Astrocyte of the hippocampus (primary cell): ENCODE data around the gene DNAI7.

ENCODE experiments used
- DNase-seq: peaks from one replicate; pipeline ENCODE4 v3.0.0; 2011; ENCODE audit warnings: low read depth, low spot score

The DNAI7 gene

GRCh38 chr12:25100194-25101091 lies 94.5 kb downstream of the DNAI7 start:
- no peak for DNase-seq

GRCh38 chr12:25099010-25099409 lies 96.0 kb downstream of the DNAI7 start:
- no peak for DNase-seq

GRCh38 chr12:25089738-25090137 lies 105.2 kb downstream of the DNAI7 start:
- no peak for DNase-seq

GRCh38 chr12:25087596-25087995 lies 107.4 kb downstream of the DNAI7 start:
- no peak for DNase-seq

- DNase-seq: no peak
These were observed 110.1 kb downstream of the DNAI7 start for GRCh38 chr12:25084816-25085215.

DNA sequence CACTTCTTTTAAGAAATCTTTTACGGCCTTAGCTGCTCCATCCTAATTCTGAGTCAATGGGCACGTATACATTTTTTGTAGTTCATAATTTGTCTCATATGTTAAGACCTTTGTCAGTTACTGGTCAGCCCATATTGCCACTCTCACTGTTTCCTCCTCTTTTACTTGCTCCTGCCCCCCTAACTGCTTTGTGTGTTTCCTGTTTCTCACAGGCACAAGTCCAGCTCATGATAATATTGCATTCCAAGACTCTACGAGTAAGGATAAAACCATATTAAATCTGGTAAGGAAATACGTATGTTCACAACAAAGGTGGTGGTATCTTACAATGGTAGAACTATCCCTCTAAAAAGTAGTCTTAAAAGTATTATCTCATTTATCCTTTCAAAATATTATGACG lies 111.7 kb downstream of the DNAI7 start:
- no peak for DNase-seq

DNA sequence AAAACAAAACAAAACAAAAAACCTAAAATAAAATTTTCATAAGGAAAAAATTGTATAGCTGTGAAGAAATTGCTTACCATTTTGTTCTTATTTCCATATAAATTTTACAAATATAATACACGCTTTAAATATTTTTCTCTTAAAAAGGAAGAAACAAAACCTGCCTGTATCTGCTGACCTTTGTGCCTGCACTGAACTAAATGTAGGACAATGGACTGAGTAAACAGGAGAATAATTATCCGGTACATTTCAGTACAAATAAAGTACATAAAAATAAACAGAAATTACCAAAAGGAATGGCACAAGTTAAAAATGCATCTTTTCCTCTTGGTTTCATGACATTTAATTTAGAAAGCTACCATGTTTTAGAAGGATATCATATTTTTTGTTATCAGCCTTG lies 112.3 kb downstream of the DNAI7 start:
- no peak for DNase-seq

DNA sequence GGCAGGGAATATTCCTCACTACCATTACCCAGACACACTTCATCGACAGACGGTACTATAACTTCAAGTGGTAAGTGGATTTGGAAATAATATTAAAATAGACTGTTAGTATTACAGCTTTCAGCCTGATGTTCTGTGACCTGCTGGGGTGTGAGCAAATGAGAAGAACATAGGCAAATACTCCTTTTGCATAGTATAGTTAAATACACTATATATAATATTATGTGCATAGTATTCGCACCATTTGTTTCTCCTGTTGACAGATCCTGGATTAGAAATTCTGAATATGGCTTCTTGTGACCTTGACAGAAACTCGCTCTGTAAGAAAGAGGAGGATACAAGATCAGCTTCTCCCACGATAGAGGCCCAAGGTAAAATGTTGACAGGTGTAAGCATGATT lies 115.6 kb downstream of the DNAI7 start:
- DNase-seq: no peak

DNA sequence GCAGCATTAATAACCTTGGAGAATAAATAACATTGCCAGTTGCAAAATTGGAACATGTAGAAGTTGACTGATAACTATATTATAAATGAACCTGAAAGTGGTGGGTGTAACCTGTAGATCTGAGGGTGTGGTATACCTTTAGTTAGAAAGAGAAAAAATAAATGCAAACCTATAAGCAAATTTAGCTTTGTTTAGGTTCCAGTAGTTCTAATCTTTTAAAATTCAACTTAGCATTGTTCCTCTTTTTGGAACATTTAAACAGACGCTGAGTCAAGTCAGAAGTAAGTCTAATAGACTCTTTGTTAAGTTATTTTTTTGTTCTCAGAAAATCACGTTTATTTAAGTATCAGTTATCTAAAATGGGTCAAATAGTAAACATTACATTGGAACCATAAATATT lies 120.0 kb downstream of the DNAI7 start:
- DNase-seq: no peak

DNA sequence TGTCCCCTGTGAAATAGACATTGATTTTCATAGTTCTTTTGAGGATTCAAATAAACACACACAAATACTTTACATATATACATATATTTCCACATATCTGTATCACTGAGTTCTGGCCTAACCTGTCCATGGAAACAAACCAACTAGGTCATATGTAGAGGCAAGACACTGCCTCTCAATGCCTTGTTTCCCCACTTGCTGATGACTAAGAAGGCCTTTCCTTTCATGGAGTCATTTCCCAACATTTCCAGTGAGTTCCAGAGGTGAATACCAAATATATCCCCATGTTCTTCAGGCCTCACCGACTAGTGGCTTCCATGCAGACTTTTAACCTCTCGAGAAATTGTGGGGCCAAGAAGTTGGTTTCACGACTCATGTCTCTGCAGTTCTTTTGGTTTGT lies 120.8 kb downstream of the DNAI7 start:
- DNase-seq: no peak

GRCh38 chr12:25072906-25073650 lies 121.9 kb downstream of the DNAI7 start:
- no peak for DNase-seq

DNA sequence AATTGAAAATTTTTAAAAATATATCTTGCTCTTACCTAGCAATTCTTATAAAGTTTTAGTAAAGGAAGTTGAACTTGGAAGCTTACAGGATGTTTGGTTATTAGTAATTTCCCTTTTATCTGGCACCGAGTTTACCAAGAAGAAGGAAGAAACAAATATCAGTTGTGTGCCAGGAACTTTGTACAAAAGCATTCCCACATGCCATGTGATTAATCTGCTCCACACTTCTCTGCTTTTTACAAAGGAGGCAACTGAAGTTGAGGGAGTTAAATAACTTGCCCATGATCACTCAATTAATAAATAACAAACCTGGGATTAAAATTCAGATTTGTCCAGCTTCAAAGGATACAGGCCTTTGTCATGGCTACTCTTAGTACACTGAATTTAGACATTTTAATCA lies 123.6 kb downstream of the DNAI7 start:
- DNase-seq: peak; percentile 14

DNA sequence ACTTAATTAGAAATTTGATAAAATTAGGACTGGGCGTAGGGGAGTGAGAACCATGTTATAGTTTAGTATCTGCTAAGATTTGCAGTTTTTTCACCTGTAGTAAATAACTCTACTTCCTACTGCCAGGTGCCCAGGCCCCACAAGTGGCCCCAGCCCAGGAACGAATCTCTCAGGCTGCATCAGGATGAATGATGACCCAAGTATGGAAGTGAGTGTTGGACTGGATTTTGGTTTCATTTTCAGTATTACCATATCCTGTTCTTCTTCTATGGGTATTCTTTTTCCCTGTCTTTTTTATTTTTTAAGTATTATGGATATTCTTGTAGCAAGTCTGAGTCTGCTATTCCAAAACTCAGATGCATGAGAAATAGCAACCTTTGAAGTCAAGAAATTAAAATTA lies 125.7 kb downstream of the DNAI7 start:
- no peak for DNase-seq

DNA sequence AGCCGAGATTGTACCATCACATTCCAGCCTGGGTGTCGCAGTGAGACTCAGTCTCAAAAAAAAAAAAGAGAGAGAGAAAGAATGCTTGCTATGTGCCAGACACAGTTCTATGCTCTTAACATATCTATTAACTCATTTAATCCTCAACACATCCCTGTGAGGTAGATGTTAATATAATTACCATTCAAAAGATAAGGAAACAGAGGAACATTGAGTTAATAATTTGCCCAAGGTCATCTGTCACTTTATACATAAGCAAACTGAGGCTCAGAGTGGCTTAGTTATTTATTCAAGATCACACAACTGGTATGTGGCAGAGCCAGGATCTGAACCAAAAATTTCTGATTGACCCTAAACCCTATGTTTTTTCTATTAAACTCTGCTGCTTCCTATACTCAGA lies 129.9 kb downstream of the DNAI7 start:
- DNase-seq: no peak

DNA sequence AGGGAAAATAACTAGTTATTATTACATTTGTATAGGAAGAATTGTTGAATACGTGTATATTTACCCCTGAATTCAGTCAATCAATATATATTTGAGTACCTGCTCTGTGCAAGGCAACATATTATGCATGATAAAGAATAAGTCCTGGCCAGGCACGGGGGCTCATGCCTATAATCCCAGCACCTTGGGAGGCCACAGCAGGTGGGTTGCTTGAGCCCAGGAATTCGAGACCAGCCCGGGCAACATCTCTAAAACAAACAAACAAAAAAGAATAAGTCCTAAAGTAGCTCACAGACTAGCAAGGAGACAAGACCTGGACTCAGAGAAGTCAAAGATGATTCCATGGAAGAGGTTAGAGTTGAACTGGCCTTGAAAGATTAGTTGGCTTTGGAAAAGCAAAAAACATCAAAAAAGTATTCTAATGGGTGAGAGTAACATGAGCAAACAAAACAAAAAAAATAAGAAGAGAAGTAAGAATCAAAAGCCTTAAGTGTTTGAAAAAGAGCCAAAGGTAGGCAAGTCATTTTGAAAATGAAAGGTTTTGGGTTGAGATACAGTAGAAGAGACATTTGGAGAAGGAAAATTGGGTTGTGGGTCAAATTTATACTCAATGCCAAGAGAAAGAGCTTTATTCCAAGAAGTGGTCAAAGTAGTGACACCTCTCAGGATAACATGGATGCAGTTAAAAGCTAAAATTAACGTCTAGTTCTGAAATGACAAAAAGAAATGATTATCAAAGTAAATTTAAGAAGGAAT lies 130.9 kb downstream of the DNAI7 start:
- no peak for DNase-seq

DNA sequence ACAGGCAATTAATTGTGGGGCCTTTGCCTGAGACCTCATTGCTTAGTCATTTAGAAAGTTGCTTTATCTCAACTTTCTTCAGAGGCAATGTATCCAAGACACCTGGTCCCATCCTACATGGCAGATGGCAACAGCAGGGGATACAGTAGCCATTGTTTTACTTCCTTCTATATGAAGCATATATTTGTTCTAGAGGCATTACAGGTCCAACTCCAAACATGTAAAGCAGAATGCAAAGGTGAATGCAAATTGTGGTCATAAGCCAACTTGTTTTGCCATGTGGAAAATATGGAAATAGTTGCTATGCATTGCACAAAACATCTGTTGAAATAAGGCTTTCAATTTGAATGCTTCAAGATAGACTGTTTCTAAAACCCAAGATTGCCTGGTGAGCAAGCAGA lies 136.3 kb downstream of the DNAI7 start:
- DNase-seq: no peak
